K562 (cell line): ENCODE data around the gene FASN. TPM values are rescaled to one million over a fixed set of nuclear protein-coding genes. Genes with fewer than 3 reads are reported as not detected.
A peak's percentile ranks its signal among the peaks of the same experiment; 100 is the strongest.

Experiments
- ATAC-seq: fragments of 200-7000 bp; cut with Tn5 transposase; 3 replicates; pipeline ENCODE4 v1.9.1; 2020; ENCODE audit warnings: moderate library complexity
- BruUV-seq: library from RNA; stranded (reverse); fragments of 400-500 nt; replicated peaks from 2 replicates; lab custom pipeline; 2021; lab: Mats Ljungman, UMichigan
- CTCF ChIA-PET: fragments of 300-600 bp; formaldehyde crosslinking; extraction: SDS; loops from one replicate; lab custom pipeline; 2021; ENCODE audit warnings: low intra/inter-chr PET ratio; lab: Yijun Ruan, JAX
- POLR2A ChIA-PET: fragments of 300-600, 350-650 bp; sonication (Branson Sonifier 250); formaldehyde crosslinking; extraction: SDS; loops from one replicate; lab custom pipeline; 2021; ENCODE audit warnings: antibody characterized with exemption, inconsistent platforms; lab: Yijun Ruan, JAX
- DNase-seq, 4 experiments: peaks; one replicate each; pipeline versions ENCODE4 v3.0.0 to v3.0.0-alpha.2; 2011 to 2018; ENCODE audit warnings: low spot score in 3 of 4, mixed read lengths in 3 of 4; ENCODE audit errors: extremely low read depth in 1 of 4
- FAIRE-seq: peaks from 2 replicates; lab custom pipeline; 2011; peaks lifted over from hg19 to GRCh38; lab: Jason Lieb, UNC
- H2AFZ ChIP-seq: 2 replicates; pipeline ENCODE4 v1.6.0; 2011; ENCODE audit warnings: low read depth, low read length, control low read depth, inconsistent platforms
- H3K27ac ChIP-seq: fragments of 200-600 bp; 3 replicates; pipeline ENCODE4 v1.8.0; 2011; ENCODE audit warnings: low read depth, mild to moderate bottlenecking, control low read depth, inconsistent platforms, low read length, moderate library complexity, mixed read lengths; ENCODE audit errors: extremely low read depth
- H3K27me3 ChIP-seq, 2 experiments: fragments of 300-600 bp in 1 of 2; 2 replicates in 1 of 2; 3 replicates in 1 of 2; pipeline versions ENCODE4 v1.6.0 to v1.8.0; 2011; ENCODE audit warnings: inconsistent platforms in 2 of 2, low read length in 2 of 2, mild to moderate bottlenecking in 1 of 2, mixed read lengths in 1 of 2, moderate library complexity in 1 of 2; ENCODE audit not compliant: control insufficient read depth in 2 of 2, insufficient read depth in 2 of 2
- H3K36me3 ChIP-seq: fragments of 300-600 bp; 3 replicates; pipeline ENCODE4 v1.8.0; 2011; ENCODE audit warnings: mild to moderate bottlenecking, low read length, inconsistent platforms; ENCODE audit not compliant: control insufficient read depth, insufficient read depth
- H3K4me1 ChIP-seq, 2 experiments: fragments of 200-600 bp in 1 of 2; replicated peaks in 1 of 2; 2 replicates in 1 of 2; 3 replicates in 1 of 2; pipeline versions ENCODE4 v1.5.1 to v1.8.0; 2011; ENCODE audit warnings: inconsistent platforms in 2 of 2, low read length in 2 of 2, mild to moderate bottlenecking in 1 of 2, mixed read lengths in 1 of 2, moderate library complexity in 1 of 2; ENCODE audit not compliant: control insufficient read depth in 2 of 2, insufficient read depth in 2 of 2
- H3K4me2 ChIP-seq: 2 replicates; pipeline ENCODE4 v1.6.1; 2011; ENCODE audit warnings: low read length, control low read depth, inconsistent platforms, mixed read lengths; ENCODE audit not compliant: insufficient read depth
- H3K4me3 ChIP-seq: fragments of 200-600 bp; sonication (generic), shearing (Covaris generic); 2 replicates; pipeline ENCODE4 v1.5.1; 2016; ENCODE audit warnings: control low read depth, inconsistent platforms
- H3K79me2 ChIP-seq: fragments of 200-600 bp; 3 replicates; pipeline ENCODE4 v1.8.0; 2011; ENCODE audit warnings: low read length, inconsistent platforms; ENCODE audit not compliant: control insufficient read depth, insufficient read depth
- H3K9ac ChIP-seq, 2 experiments: 2 replicates each; pipeline versions ENCODE4 v1.6.0 to v1.6.1; 2011; ENCODE audit warnings: low read depth in 2 of 2, low read length in 2 of 2, control low read depth in 1 of 2, inconsistent platforms in 1 of 2, mild to moderate bottlenecking in 1 of 2, mixed read lengths in 1 of 2; ENCODE audit not compliant: insufficient read depth in 1 of 2
- H3K9me1 ChIP-seq: one replicate; pipeline ENCODE4 v1.6.0; 2011; ENCODE audit warnings: inconsistent platforms, mild to moderate bottlenecking, low read length, moderate library complexity; ENCODE audit not compliant: control insufficient read depth, insufficient read depth
- H3K9me3 ChIP-seq: replicated peaks from 2 replicates; pipeline ENCODE4 v1.5.1; 2011; ENCODE audit warnings: low read depth, low read length, inconsistent platforms; ENCODE audit not compliant: control insufficient read depth, insufficient read depth
- H4K20me1 ChIP-seq: replicated peaks from 2 replicates; pipeline ENCODE4 v1.6.1; 2011; ENCODE audit warnings: low read length, inconsistent platforms, mixed read lengths; ENCODE audit not compliant: control insufficient read depth, insufficient read depth
- PCBP2 ChIP-seq: fragments of 200-400 bp; formaldehyde crosslinking; IDR thresholded peaks from 2 replicates; pipeline ENCODE4 v1.6.1; 2018; ENCODE audit warnings: low read length, low read depth, mild to moderate bottlenecking, moderate library complexity; ENCODE audit not compliant: poor library complexity, severe bottlenecking
- PHB ChIP-seq: fragments of 250-450 bp; sonication (Bioruptor Pico); IDR thresholded peaks from 2 replicates; pipeline ENCODE4 v1.5.0; 2021
- ZBTB33 ChIP-seq: sonication (generic); formaldehyde crosslinking; IDR thresholded peaks from 2 replicates; pipeline ENCODE4 v1.8.1; 2023; ENCODE audit warnings: mild to moderate bottlenecking, missing genetic modification reagents
- WGBS: fragments of 100-300 bp; shearing (Covaris generic); methylation state at CpG from one replicate; pipeline ENCODE4 v1.1.6; 2016; ENCODE audit warnings: low coverage, mixed read lengths; ENCODE audit not compliant: insufficient coverage; ENCODE audit errors: missing lambda C conversion rate; 5-methylcytosine and 5-hydroxymethylcytosine counted together
- in situ Hi-C: fragments of 300-500 bp; cut with MboI; formaldehyde crosslinking; loops from 4 replicates; pipeline ENCODE4 v1.15.0; 2018; ENCODE audit warnings: inconsistent platforms, mixed read lengths
- intact Hi-C: fragments of 100-400 bp; cut with micrococcal nuclease; formaldehyde crosslinking; loops from 2 replicates; pipeline ENCODE4 v1.14.2; 2022
- polyA plus RNA-seq, 8 experiments: library from polyadenylated mRNA; depleted of rRNA in 4 of 8; stranded (reverse) in 5 of 8; unstranded in 3 of 8; fragments of >200 nt; fragmentation: Nextera tagmentation in 2 of 8; fragmentation: Illumina TruSeq in 1 of 8; extraction: Ambion mirVana in 2 of 8; extraction: Trizol in 1 of 8; gene quantifications; 2 replicates each; pipeline versions ENCODE4 v1.2.1 to v1.2.3, GENCODE V29; 2011 to 2014; ENCODE audit warnings: inconsistent platforms in 1 of 8, missing spikeins in 1 of 8
- total RNA-seq, 7 experiments: library from RNA; depleted of rRNA in 6 of 7; stranded (reverse); fragments of >200 nt in 6 of 7; fragmentation: Illumina TruSeq in 2 of 7; extraction: Trizol in 2 of 7; gene quantifications; 2 replicates each; pipeline versions ENCODE4 v1.2.1 to v1.2.3, GENCODE V29; 2011 to 2021; ENCODE audit warnings: low replicate concordance in 1 of 7

FASN gene
- total and polyA plus RNA-seq, 9 of the 15 experiments (the other 6 are each of a cell fraction or from before 2014, with no cell fraction given): 0.15 to 663 (median 49.9) TPM

GRCh38 chr17:82029990-82030469, 68.0 kb downstream of the FASN start:
- ATAC-seq: peak; percentile 1
- Histone ChIP-seq H3K27ac (no peak overlapping the region), H3K4me3 (no peak overlapping the region), H3K4me1 (peaks cover 11 to 89% of the 10 kb centered on the region in 2 experiments), H3K9me3 (no peaks in the 10 kb centered on the region), H3K9ac (peak overlapping the region in 1 of 2 experiments; percentile 88; a peak in 2 of 4 replicates), H3K79me2 (peaks cover 19% of the 10 kb centered on the region), H3K27me3 (no peaks in the 10 kb centered on the region), H3K4me2 (peak overlapping the region; percentile 59), H3K9me1 (no peaks in the 10 kb centered on the region), H3K36me3 (peaks cover 22% of the 10 kb centered on the region; the same call in 2 of the 3 replicates), H4K20me1 (no peaks in the 10 kb centered on the region), H2AFZ (no peak overlapping the region)
- in situ Hi-C loops (loop anchor here (5.0 kb wide), 1 partner anchor 127 kb away; no protein-coding TSS in a partner anchor), intact Hi-C loops (loop anchor here (1.0 to 10.0 kb wide), 3 partner anchors 67 to 315 kb away; partner anchors contain the start of gene FASN)
- no peak for DNase-seq
- TF ChIP-seq ZBTB33 (CRISPR knock-in tag) (peak; percentile 95; the same call in 1 of the 2 replicates), PHB (0 out of 2 replicates have a peak, but pooled peaks have one; percentile 7), PCBP2 (no peak)
- BruUV-seq: no TSS peak
- POLR2A ChIA-PET: interaction anchor here (0.6 to 1.4 kb wide), 7 partner anchors 24 to 232 kb away, joined by 3 to 9 read pairs (median 3); no protein-coding TSS in a partner anchor
- CTCF ChIA-PET: interaction anchor here (0.6 to 2.4 kb wide), 3 partner anchors 12 to 124 kb away, joined by 3 to 27 read pairs (median 3); partner anchors contain the start of gene FASN
- 80% methylated on average over 14 of the region's 31 CpGs for WGBS
- FAIRE-seq: no peak
